ENCODE data around the gene SPRED1. TPM values are rescaled to one million over a fixed set of nuclear protein-coding genes. Genes with fewer than 3 reads are reported as not detected.
A peak's percentile ranks its signal among the peaks of the same experiment; 100 is the strongest.

Gene SPRED1
- total and polyA plus RNA-seq, 2 experiments from 2014 or later, result 11.4 to 44.0 TPM

- H3K36me3 ChIP-seq (ENCODE audit: insufficient read depth), result no peaks in the 10 kb centered on the region
- H3F3A ChIP-seq (replicated peaks; ENCODE audit: low read depth), result no peaks in the 10 kb centered on the region
- no peak overlapping the region for H3K27ac ChIP-seq (ENCODE audit: low read depth)
- no peaks in the 10 kb centered on the region for H4K20me1 ChIP-seq (replicated peaks; ENCODE audit: insufficient read depth)
- no peak overlapping the region for H3K4me3 ChIP-seq
- 0 out of 2 replicates have a peak, but pooled peaks cover 4% of the 10 kb centered on the region for H3K4me1 ChIP-seq (ENCODE audit: insufficient read depth)
- no peak overlapping the region for H3K27ac Mint-ChIP-seq
- H3K9me2 ChIP-seq (ENCODE audit: insufficient read depth), result peaks cover 11% of the 10 kb centered on the region
- H2AFZ ChIP-seq, result peak overlapping the region; percentile 58; the same call in 1 of the 2 replicates
- no peak overlapping the region for H3K4me3 Mint-ChIP-seq
- H3K27me3 Mint-ChIP-seq (ENCODE audit: insufficient read depth, low read depth, poor library complexity), result peaks cover 3% of the 10 kb centered on the region
- no peak for TF ChIP-seq CREB1 (CRISPR knock-in tag; IDR thresholded peaks at IDR 0.05; ENCODE audit: low read depth)
- TF ChIP-seq ETS1 (IDR thresholded peaks at IDR 0.05), result no peak
- TF ChIP-seq ZNF114 (CRISPR knock-in tag; IDR thresholded peaks at IDR 0.05), result no peak
- no peak for TF ChIP-seq JUNB (IDR thresholded peaks at IDR 0.05; ENCODE audit: unreplicated experiment)
- TF ChIP-seq NANOG (IDR thresholded peaks at IDR 0.05; ENCODE audit: borderline replicate concordance), result no peak
- no peak for TF ChIP-seq EZH2phosphoT487 (IDR thresholded peaks at IDR 0.05; ENCODE audit: unreplicated experiment)
- TF ChIP-seq POLR2AphosphoS5 (IDR thresholded peaks at IDR 0.05; ENCODE audit: low read depth), result no peak
- TF ChIP-seq ZNF331 (CRISPR knock-in tag; IDR thresholded peaks at IDR 0.05; ENCODE audit: low read depth), result no peak
- no peak for TF ChIP-seq CTCF (conservative IDR thresholded peaks at IDR 0.05; ENCODE audit: low read depth in 2 of 2)
- no peak for TF ChIP-seq ZNF462 (CRISPR knock-in tag; IDR thresholded peaks at IDR 0.05)
- no peak for DNase-seq (ENCODE audit: low spot score)
- H3K36me3 Mint-ChIP-seq (ENCODE audit: low read depth), result no peaks in the 10 kb centered on the region
- H3K4me2 ChIP-seq, result no peak overlapping the region
- H3K4me1 Mint-ChIP-seq, result peaks cover 18% of the 10 kb centered on the region
- no peaks in the 10 kb centered on the region for H3K79me2 ChIP-seq (replicated peaks; ENCODE audit: insufficient read depth)
- ATAC-seq, result no peak
- H3K9me3 Mint-ChIP-seq, result no peaks in the 10 kb centered on the region
- H3K27me3 ChIP-seq (ENCODE audit: insufficient read depth), result no peaks in the 10 kb centered on the region
Observed at GRCh38 chr15:38207621-38208020, 45.0 kb upstream of the SPRED1 start.

All from GM23338 (cell line).